ENCODE measurements around the gene PRPF40A.

DNA sequence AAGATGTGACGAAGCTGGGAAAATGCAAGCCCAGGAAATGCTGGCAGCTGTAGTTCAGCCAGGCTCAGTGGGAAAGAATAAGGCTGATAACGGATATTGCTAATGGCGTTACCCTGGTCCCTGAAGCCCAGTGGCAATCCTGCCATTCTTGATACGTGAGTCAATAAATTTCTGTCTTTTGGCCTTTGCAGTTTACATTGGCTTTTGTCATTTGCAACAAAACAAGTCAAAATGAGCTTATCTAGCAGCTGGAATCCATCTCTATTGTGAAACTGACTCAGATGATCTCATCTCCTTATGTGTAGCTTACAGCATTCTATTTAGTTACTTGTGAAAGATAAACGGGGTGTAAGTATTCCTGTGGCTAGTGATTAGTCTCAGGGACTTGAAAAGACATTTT, 44.9 kb upstream of the PRPF40A start:
- TF ChIP-seq ZNF565 (CRISPR knock-in tag; conservative IDR thresholded peaks at IDR 0.05; ENCODE audit: low read depth) (no peak), ISL1 (CRISPR knock-in tag; IDR thresholded peaks at IDR 0.05) (peak; percentile 41; the same call in 1 of the 2 replicates), ZNF70 (CRISPR knock-in tag; IDR thresholded peaks at IDR 0.05) (no peak), TOX (CRISPR knock-in tag; IDR thresholded peaks at IDR 0.05; ENCODE audit: borderline replicate concordance) (no peak), PPARA (CRISPR knock-in tag; IDR thresholded peaks at IDR 0.05; ENCODE audit: borderline replicate concordance) (no peak), CSDC2 (CRISPR knock-in tag; IDR thresholded peaks at IDR 0.05) (no peak)
- TF ChIP-seq, protein P1, sequence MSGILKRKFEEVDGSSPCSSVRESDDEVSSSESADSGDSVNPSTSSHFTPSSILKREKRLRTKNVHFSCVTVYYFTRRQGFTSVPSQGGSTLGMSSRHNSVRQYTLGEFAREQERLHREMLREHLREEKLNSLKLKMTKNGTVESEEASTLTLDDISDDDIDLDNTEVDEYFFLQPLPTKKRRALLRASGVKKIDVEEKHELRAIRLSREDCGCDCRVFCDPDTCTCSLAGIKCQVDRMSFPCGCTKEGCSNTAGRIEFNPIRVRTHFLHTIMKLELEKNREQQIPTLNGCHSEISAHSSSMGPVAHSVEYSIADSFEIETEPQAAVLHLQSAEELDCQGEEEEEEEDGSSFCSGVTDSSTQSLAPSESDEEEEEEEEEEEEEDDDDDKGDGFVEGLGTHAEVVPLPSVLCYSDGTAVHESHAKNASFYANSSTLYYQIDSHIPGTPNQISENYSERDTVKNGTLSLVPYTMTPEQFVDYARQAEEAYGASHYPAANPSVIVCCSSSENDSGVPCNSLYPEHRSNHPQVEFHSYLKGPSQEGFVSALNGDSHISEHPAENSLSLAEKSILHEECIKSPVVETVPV (CRISPR knock-in tag; IDR thresholded peaks at IDR 0.05): no peak
- TF ChIP-seq, protein P2, sequence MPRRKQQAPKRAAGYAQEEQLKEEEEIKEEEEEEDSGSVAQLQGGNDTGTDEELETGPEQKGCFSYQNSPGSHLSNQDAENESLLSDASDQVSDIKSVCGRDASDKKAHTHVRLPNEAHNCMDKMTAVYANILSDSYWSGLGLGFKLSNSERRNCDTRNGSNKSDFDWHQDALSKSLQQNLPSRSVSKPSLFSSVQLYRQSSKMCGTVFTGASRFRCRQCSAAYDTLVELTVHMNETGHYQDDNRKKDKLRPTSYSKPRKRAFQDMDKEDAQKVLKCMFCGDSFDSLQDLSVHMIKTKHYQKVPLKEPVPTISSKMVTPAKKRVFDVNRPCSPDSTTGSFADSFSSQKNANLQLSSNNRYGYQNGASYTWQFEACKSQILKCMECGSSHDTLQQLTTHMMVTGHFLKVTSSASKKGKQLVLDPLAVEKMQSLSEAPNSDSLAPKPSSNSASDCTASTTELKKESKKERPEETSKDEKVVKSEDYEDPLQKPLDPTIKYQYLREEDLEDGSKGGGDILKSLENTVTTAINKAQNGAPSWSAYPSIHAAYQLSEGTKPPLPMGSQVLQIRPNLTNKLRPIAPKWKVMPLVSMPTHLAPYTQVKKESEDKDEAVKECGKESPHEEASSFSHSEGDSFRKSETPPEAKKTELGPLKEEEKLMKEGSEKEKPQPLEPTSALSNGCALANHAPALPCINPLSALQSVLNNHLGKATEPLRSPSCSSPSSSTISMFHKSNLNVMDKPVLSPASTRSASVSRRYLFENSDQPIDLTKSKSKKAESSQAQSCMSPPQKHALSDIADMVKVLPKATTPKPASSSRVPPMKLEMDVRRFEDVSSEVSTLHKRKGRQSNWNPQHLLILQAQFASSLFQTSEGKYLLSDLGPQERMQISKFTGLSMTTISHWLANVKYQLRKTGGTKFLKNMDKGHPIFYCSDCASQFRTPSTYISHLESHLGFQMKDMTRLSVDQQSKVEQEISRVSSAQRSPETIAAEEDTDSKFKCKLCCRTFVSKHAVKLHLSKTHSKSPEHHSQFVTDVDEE (CRISPR knock-in tag; IDR thresholded peaks at IDR 0.05): no peak
